Testis (tissue), 2 donors: ENCODE results near the gene PIEZO1.

ENCODE experiments used
- CTCF ChIP-seq, 3 experiments: fragments of 450-650 bp in 2 of 3; fragments of 200-600 bp in 1 of 3; sonication (generic) in 1 of 3; IDR thresholded peaks; one replicate each; pipeline ENCODE4 v1.5.1; 2016 to 2019; ENCODE audit warnings: antibody characterized with exemption in 3 of 3, mild to moderate bottlenecking in 2 of 3, moderate library complexity in 1 of 3
- POLR2A ChIP-seq: fragments of 450-650 bp; IDR thresholded peaks from one replicate; pipeline ENCODE4 v1.6.1; 2017; ENCODE audit warnings: antibody characterized with exemption, mild to moderate bottlenecking, moderate library complexity

DNA sequence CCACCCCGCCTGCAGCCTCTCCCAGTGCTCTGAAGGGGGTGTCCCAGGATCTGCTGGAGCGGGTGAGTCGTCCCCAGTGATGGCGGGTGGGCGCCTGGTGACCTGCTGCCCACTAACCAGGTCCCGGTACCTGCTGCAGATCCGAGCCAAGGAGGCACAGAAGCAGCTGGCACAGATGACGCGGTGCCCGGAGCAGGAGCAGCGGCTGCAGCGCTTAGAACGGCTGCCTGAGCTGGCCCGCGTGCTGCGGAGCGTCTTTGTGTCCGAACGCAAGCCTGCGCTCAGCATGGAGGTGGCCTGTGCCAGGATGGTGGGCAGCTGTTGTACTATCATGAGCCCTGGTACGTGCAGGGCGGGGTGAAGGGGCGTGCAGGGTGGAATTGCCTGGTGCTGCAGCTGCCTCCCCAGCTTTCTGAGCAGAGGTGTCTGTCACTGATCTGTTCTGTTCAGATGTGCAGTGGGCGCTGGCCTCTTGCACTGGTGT lies 22.2 kb upstream of the PIEZO1 start:
- no peak for TF ChIP-seq CTCF (IDR thresholded peaks at IDR 0.05)
- TF ChIP-seq POLR2A, result no peak
